LNCAP (cell line): ENCODE data around the gene LRRC28.

Experiments used
- CTCF ChIP-seq: fragments of 450-650 bp; IDR thresholded peaks from 2 replicates; pipeline ENCODE4 v1.5.1; 2017; ENCODE audit warnings: mild to moderate bottlenecking

The LRRC28 gene

GRCh38 chr15:99213187-99213811 is 38.0 kb upstream of the LRRC28 start:
- TF ChIP-seq CTCF: peak; percentile 95

- no peak for TF ChIP-seq CTCF
Measured at GRCh38 chr15:99224372-99225214, 26.7 kb upstream of the LRRC28 start.

DNA sequence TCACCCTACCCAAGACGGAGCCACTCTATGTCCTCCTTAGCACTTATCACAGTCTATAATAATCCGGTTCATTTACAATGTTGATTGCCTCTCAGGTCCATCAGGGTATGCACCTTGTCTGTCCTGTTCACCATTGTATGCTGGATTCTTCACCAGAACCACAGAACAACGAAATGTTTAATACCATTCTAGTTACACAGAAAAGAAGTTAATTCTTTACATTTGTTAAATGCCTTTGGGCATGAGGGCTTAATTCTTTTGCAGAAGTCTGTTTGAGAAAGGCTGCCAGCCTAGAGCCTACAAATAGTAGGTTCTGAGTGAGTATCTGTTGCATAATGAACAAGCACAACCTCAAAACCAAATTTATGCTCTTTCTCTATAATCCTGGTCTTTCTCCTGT is 24.5 kb upstream of the LRRC28 start:
- no peak for TF ChIP-seq CTCF

- TF ChIP-seq CTCF: no peak
Measured at GRCh38 chr15:99228120-99228770, 23.0 kb upstream of the LRRC28 start.

- TF ChIP-seq CTCF: no peak
Measured at GRCh38 chr15:99230867-99231266, 20.4 kb upstream of the LRRC28 start.

DNA sequence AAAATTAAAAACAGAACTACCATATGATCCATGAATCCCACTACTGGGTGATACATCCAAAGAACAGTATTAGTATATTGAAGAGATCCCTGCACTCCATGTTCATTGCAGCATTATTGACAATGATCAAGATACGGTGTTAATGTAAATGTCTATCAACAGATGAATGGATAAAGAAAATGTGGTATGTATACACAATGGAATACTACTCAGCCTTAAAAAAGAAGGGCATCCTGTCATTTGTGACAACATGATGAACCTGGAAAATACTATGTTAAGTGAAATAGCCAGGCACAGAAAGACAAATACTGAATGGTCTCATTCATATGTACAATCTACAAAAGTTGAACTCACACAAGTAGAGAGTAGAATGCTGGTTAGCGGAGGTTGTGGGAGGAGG is 18.5 kb upstream of the LRRC28 start:
- TF ChIP-seq CTCF: no peak

DNA sequence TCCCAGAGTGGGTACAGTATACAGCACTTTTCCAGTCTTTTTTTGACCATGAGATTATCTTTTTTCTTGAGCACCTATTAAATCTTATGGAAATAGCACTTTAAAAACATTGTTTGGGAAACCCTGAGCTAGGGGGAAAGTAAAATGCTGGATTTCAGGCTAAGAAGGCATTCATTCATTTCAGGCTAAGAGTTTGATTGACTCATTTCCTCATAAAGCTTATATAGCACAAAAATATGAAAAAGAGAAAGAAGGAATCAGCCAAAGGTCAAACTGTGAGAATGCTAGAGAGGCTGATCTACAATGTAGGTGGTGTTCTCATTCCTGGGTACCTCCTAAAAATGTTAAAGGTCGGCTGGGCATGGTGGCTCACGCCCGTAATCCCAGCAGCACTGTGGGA is 12.4 kb upstream of the LRRC28 start:
- no peak for TF ChIP-seq CTCF
